Neural progenitor cell (in vitro differentiated cells): ENCODE measurements around the gene BSN. TPM values are rescaled to one million over a fixed set of nuclear protein-coding genes. Genes with fewer than 3 reads are reported as not detected.

Source experiments
- DNase-seq: peaks from one replicate; pipeline ENCODE4 v3.0.0-alpha.2; 2016; ENCODE audit warnings: low spot score
- H2AFZ ChIP-seq: fragments of 200-600 bp; sonication (generic); replicated peaks from 2 replicates; pipeline ENCODE4 v1.6.1; 2016; ENCODE audit warnings: antibody characterized with exemption
- H3F3A ChIP-seq: fragments of 200-600 bp; sonication (generic); 2 replicates; pipeline ENCODE4 v1.6.1; 2016; ENCODE audit warnings: antibody characterized with exemption, low read depth
- H3K27ac ChIP-seq: fragments of 200-600 bp; sonication (generic); 2 replicates; pipeline ENCODE4 v1.5.1; 2016; ENCODE audit warnings: mild to moderate bottlenecking
- H3K27me3 ChIP-seq: fragments of 200-600 bp; sonication (generic); 2 replicates; pipeline ENCODE4 v1.6.1; 2016; ENCODE audit warnings: mild to moderate bottlenecking, moderate library complexity
- H3K36me3 ChIP-seq: fragments of 200-600 bp; sonication (generic); 2 replicates; pipeline ENCODE4 v1.5.1; 2016
- H3K4me1 ChIP-seq: fragments of 200-600 bp; sonication (generic); 2 replicates; pipeline ENCODE4 v1.6.1; 2016; ENCODE audit warnings: mixed run types
- H3K4me2 ChIP-seq: fragments of 200-600 bp; sonication (generic); 2 replicates; pipeline ENCODE4 v1.6.1; 2016
- H3K4me3 ChIP-seq: fragments of 200-600 bp; sonication (generic); 2 replicates; pipeline ENCODE4 v1.5.1; 2016
- H3K79me2 ChIP-seq: fragments of 200-600 bp; sonication (generic); 2 replicates; pipeline ENCODE4 v1.6.1; 2016; ENCODE audit warnings: low read depth
- H3K9ac ChIP-seq: fragments of 200-600 bp; sonication (generic); 2 replicates; pipeline ENCODE4 v1.6.1; 2016
- H3K9me3 ChIP-seq: fragments of 200-600 bp; sonication (generic); 2 replicates; pipeline ENCODE4 v1.5.1; 2016; ENCODE audit warnings: low read depth
- H4K20me1 ChIP-seq: fragments of 200-600 bp; sonication (generic); 2 replicates; pipeline ENCODE4 v1.6.1; 2016; ENCODE audit warnings: low read depth
- H3K27ac Mint-ChIP-seq: 3 replicates; pipeline ENCODE4 v1.8.0; 2021; ENCODE audit warnings: mixed read lengths
- H3K27me3 Mint-ChIP-seq: 2 replicates; pipeline ENCODE4 v1.8.0; 2022; ENCODE audit warnings: low read depth, mild to moderate bottlenecking, inconsistent platforms, moderate library complexity, mixed read lengths; ENCODE audit not compliant: insufficient read depth
- H3K36me3 Mint-ChIP-seq: 3 replicates; pipeline ENCODE4 v1.8.0; 2021; ENCODE audit warnings: mixed read lengths
- H3K4me1 Mint-ChIP-seq: 3 replicates; pipeline ENCODE4 v1.8.0; 2021; ENCODE audit warnings: mixed read lengths
- H3K4me3 Mint-ChIP-seq: 3 replicates; pipeline ENCODE4 v1.8.0; 2021; ENCODE audit warnings: mild to moderate bottlenecking, moderate library complexity, mixed read lengths
- H3K9me3 Mint-ChIP-seq: 3 replicates; pipeline ENCODE4 v1.8.0; 2020; ENCODE audit warnings: mixed read lengths
- CTCF ChIP-seq: fragments of 200-600 bp; sonication (generic); IDR thresholded peaks from 2 replicates; pipeline ENCODE4 v1.5.1; 2017; ENCODE audit warnings: antibody characterized with exemption, mild to moderate bottlenecking
- EZH2 ChIP-seq: fragments of 200-600 bp; sonication (generic); IDR thresholded peaks from 2 replicates; pipeline ENCODE4 v1.6.1; 2017; ENCODE audit warnings: antibody characterized with exemption, mild to moderate bottlenecking, moderate library complexity
- EZH2phosphoT487 ChIP-seq: fragments of 200-600 bp; sonication (generic); IDR thresholded peaks from 2 replicates; pipeline ENCODE4 v1.6.1; 2017; ENCODE audit warnings: antibody characterized with exemption
- total RNA-seq: library from RNA; depleted of rRNA; stranded (reverse); fragments of >200 nt; gene quantifications from 2 replicates; pipeline ENCODE4 v1.2.3, GENCODE V29; 2015; ENCODE audit warnings: low replicate concordance

Gene BSN
- total RNA-seq, 1 donor from 2014 or later = 0.17 TPM

- H3K79me2 ChIP-seq = no peaks in the 10 kb centered on the region
- no peak overlapping the region for H2AFZ ChIP-seq
- H3K27me3 ChIP-seq = no peaks in the 10 kb centered on the region
- no peaks in the 10 kb centered on the region for H3K4me1 ChIP-seq
- DNase-seq = no peak
- no peaks in the 10 kb centered on the region for H3K4me1 Mint-ChIP-seq
- H3K4me3 ChIP-seq = no peak overlapping the region
- H3K27ac ChIP-seq = no peak overlapping the region
- no peaks in the 10 kb centered on the region for H3F3A ChIP-seq
- peak overlapping the region; percentile 82 for H3K27ac Mint-ChIP-seq
- no peaks in the 10 kb centered on the region for H3K36me3 ChIP-seq
- H3K9me3 ChIP-seq = no peaks in the 10 kb centered on the region
- H3K4me2 ChIP-seq = no peak overlapping the region
- peaks cover 7% of the 10 kb centered on the region for H3K27me3 Mint-ChIP-seq
- peaks cover 11% of the 10 kb centered on the region for H3K36me3 Mint-ChIP-seq
- no peak overlapping the region for H3K9ac ChIP-seq
- TF ChIP-seq EZH2 (no peak), EZH2phosphoT487 (no peak), CTCF (no peak)
- H3K9me3 Mint-ChIP-seq = peaks cover 5% of the 10 kb centered on the region
- H3K4me3 Mint-ChIP-seq = no peak overlapping the region
- H4K20me1 ChIP-seq = no peaks in the 10 kb centered on the region
Observed at GRCh38 chr3:49626101-49626581, 71.9 kb downstream of the BSN start.

- Histone ChIP-seq H3K9me3 (no peaks in the 10 kb centered on the region), H2AFZ (no peak overlapping the region), H3K4me1 (no peaks in the 10 kb centered on the region), H3K27me3 (no peaks in the 10 kb centered on the region), H3K4me3 (no peak overlapping the region), H3F3A (no peaks in the 10 kb centered on the region), H3K4me2 (no peak overlapping the region), H3K27ac (no peak overlapping the region), H3K9ac (no peak overlapping the region), H3K79me2 (no peaks in the 10 kb centered on the region), H4K20me1 (no peaks in the 10 kb centered on the region), H3K36me3 (no peaks in the 10 kb centered on the region)
- Mint-ChIP-seq H3K9me3 (peaks cover 10% of the 10 kb centered on the region), H3K36me3 (peaks cover 18% of the 10 kb centered on the region), H3K27me3 (peaks cover 7% of the 10 kb centered on the region), H3K27ac (no peak overlapping the region), H3K4me1 (no peaks in the 10 kb centered on the region), H3K4me3 (no peak overlapping the region)
- DNase-seq = no peak
- no peak for TF ChIP-seq EZH2
- TF ChIP-seq CTCF = no peak
- TF ChIP-seq EZH2phosphoT487 = no peak
Observed at GRCh38 chr3:49626796-49627195, 72.5 kb downstream of the BSN start.

- Histone ChIP-seq H3K36me3 (no peaks in the 10 kb centered on the region), H3K4me2 (no peak overlapping the region), H4K20me1 (no peaks in the 10 kb centered on the region), H3K9me3 (no peaks in the 10 kb centered on the region), H3F3A (no peaks in the 10 kb centered on the region), H3K4me3 (no peak overlapping the region), H3K9ac (no peak overlapping the region), H3K4me1 (no peaks in the 10 kb centered on the region), H3K79me2 (no peaks in the 10 kb centered on the region), H3K27ac (no peak overlapping the region), H2AFZ (no peak overlapping the region), H3K27me3 (no peaks in the 10 kb centered on the region)
- Mint-ChIP-seq H3K4me1 (no peaks in the 10 kb centered on the region), H3K27ac (no peak overlapping the region), H3K36me3 (peaks cover 21% of the 10 kb centered on the region), H3K27me3 (peaks cover 7% of the 10 kb centered on the region), H3K9me3 (peaks cover 16% of the 10 kb centered on the region), H3K4me3 (no peak overlapping the region)
- TF ChIP-seq EZH2 (no peak), CTCF (no peak), EZH2phosphoT487 (no peak)
- DNase-seq = no peak
Observed at GRCh38 chr3:49627634-49628033, 73.4 kb downstream of the BSN start.
